ENCODE results near the gene NUDT22.
A peak's percentile ranks its signal among the peaks of the same experiment; 100 is the strongest.

The NUDT22 gene

DNA sequence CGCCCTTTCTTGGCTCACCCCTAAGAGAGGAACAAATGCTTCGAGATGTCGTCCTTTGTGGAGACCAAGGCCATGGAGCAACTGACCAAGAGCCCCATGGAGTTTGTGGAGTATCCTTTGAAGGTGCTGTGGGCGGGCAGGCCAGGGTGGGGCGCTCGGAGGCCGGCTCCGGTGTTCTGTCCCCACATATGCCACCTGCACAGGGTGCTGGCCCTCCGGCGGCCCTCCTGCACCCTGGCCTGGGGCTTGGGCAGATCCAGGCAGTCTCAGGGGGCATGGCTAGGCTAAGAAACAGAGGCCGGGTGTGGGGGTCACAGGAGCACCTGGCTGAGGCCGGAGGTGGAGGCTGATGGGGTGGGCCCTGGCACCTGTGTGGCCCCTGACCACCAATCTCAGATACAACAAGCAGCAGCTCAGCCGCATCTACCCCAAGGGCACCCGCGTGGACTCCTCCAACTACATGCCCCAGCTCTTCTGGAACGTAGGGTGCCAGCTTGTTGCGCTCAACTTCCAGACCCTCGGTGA, 35.5 kb downstream of the NUDT22 start:
- peaks cover 72% of the 10 kb centered on the region for H3K36me3 ChIP-seq (ENCODE audit: control insufficient read depth, insufficient read depth, low read length, severe bottlenecking)

DNA sequence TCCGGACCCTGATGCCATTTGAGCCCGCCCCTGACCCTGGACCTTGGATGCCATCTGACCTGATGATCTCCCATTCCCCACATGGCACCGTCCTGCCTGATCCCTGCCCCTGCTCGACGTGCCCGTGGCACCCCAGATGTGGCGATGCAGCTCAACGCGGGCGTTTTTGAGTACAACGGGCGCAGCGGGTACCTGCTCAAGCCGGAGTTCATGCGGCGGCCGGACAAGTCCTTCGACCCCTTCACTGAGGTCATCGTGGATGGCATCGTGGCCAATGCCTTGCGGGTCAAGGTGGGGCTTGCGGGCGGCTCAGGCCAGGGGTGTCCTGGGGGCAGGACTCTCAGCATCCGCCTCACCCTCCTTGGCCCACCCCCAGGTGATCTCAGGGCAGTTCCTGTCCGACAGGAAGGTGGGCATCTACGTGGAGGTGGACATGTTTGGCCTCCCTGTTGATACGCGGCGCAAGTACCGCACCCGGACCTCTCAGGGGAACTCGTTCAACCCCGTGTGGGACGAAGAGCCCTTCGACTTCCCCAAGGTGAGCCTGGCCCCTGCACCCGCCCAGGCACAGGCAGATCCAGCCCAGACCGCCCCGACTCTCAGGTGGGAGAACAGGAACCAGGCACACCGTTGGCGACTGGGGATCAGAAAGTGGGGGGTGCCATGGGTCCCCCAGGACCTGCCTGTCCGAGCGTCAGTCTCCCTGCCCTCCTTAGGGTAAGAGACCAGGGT, 36.4 kb downstream of the NUDT22 start:
- DNase-seq (ENCODE audit: low read depth) = no peak
- Histone ChIP-seq H3K36me3 (ENCODE audit: control insufficient read depth, insufficient read depth, low read length, severe bottlenecking) (peaks cover 70% of the 10 kb centered on the region), H3K27me3 (replicated peaks; ENCODE audit: control insufficient read depth, insufficient read depth, low read length) (no peaks in the 10 kb centered on the region), H3K9me3 (ENCODE audit: control insufficient read depth, low read length) (no peaks in the 10 kb centered on the region), H3K9ac (ENCODE audit: low read length) (peak overlapping the region; percentile 46), H3K4me3 (ENCODE audit: low read length) (no peak overlapping the region), H3K4me1 (ENCODE audit: control insufficient read depth, insufficient read depth, low read length) (peaks cover 4% of the 10 kb centered on the region)

More for the DNA sequence above, 35.5 kb downstream of the NUDT22 start:
- no peaks in the 10 kb centered on the region for H3K4me1 ChIP-seq (ENCODE audit: control insufficient read depth, insufficient read depth, low read length)
- no peak overlapping the region for H3K9ac ChIP-seq (ENCODE audit: low read length)
- no peak overlapping the region for H3K4me3 ChIP-seq (ENCODE audit: low read length)
- no peaks in the 10 kb centered on the region for H3K9me3 ChIP-seq (ENCODE audit: control insufficient read depth, low read length)
- no peak for DNase-seq (ENCODE audit: low read depth)
- H3K27me3 ChIP-seq (replicated peaks; ENCODE audit: control insufficient read depth, insufficient read depth, low read length) = no peaks in the 10 kb centered on the region

DNA sequence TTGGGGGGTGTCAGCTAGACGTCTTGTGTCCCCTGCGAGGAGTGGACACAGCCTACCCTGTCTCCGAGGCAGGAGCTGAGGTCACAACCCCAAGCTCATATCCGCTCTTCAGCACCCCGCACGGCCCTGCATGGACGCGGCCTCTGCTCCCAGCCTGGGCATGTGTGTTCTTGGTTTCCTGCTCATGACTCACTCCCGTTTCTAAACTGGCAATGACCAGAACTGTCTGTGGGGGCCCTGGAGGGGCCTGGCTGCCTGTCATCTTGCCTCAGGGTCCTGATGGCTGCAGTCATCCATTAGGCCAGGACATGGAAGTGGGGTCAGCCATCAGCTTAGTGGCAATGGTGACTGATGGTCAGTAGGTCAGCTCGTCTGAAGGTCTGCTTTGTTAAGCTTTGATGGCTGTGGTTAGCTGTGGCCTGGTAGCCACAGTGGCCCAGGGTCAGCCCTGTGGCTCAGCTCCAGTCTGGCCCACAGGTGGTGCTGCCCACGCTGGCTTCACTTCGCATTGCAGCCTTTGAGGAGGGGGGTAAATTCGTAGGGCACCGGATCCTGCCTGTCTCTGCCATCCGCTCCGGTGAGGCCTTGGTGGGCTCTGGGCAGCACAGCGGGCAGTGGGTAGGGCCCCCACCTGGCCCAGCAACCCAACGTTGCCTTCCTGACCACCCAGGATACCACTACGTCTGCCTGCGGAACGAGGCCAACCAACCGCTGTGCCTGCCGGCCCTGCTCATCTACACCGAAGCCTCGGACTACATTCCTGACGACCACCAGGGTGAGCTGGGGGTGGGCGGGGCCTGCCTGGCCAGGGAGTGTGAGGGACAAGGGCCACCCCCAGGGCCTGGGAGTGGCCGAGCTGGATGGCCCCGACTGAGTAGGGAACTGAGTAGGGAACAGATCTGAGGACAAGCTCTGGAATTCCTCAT, 37.2 kb downstream of the NUDT22 start:
- Histone ChIP-seq H3K36me3 (ENCODE audit: control insufficient read depth, insufficient read depth, low read length, severe bottlenecking) (peaks cover 63% of the 10 kb centered on the region), H3K9me3 (ENCODE audit: control insufficient read depth, low read length) (no peaks in the 10 kb centered on the region), H3K4me1 (ENCODE audit: control insufficient read depth, insufficient read depth, low read length) (peaks cover 12% of the 10 kb centered on the region), H3K9ac (ENCODE audit: low read length) (peak overlapping the region; percentile 46), H3K27me3 (replicated peaks; ENCODE audit: control insufficient read depth, insufficient read depth, low read length) (no peaks in the 10 kb centered on the region), H3K4me3 (ENCODE audit: low read length) (no peak overlapping the region)
- DNase-seq (ENCODE audit: low read depth) = no peak

DNA sequence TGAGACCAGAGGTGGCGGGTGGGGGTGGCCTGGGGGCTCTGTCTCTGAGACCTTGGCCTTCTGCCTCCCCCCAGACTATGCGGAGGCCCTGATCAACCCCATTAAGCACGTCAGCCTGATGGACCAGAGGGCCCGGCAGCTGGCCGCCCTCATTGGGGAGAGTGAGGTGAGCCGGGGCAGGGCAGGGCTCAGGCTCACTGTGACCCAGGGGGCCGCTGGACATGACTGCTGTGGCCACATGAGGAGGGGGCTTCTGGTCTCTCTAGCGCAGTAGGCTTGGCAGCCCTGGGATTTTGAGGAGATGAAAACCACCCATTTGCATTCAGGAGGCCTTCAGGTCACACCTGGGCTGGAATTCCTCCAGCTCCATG, 37.9 kb downstream of the NUDT22 start:
- Histone ChIP-seq H3K9me3 (ENCODE audit: control insufficient read depth, low read length) (no peaks in the 10 kb centered on the region), H3K9ac (ENCODE audit: low read length) (no peak overlapping the region), H3K27me3 (replicated peaks; ENCODE audit: control insufficient read depth, insufficient read depth, low read length) (no peaks in the 10 kb centered on the region), H3K36me3 (ENCODE audit: control insufficient read depth, insufficient read depth, low read length, severe bottlenecking) (peaks cover 57% of the 10 kb centered on the region), H3K4me1 (ENCODE audit: control insufficient read depth, insufficient read depth, low read length) (peaks cover 19% of the 10 kb centered on the region), H3K4me3 (ENCODE audit: low read length) (no peak overlapping the region)
- DNase-seq (ENCODE audit: low read depth) = no peak

DNA sequence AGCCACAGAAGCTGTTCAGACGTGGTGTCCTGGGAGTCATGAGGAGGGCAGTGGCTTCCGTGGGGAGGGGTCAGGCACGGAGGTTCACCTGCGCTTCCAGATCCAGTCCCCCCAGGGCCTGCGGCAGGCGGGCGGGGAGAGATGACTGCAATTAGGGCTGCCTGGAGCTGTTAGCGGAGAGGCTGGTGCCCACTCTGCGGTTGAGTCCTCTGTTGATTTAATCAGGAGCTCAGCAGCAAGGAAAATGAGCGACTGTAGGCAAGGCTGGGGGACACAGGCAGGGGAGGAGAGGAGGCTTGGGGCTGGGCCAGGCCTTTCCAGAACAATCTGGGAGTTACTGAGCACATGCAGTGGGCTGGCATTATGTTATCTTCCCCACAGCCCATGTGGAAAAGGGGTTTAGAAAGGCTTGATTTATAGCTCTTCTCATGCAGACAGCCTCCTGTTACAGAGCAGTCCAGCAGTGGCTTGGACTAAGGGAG, 38.3 kb downstream of the NUDT22 start:
- Histone ChIP-seq H3K27me3 (replicated peaks; ENCODE audit: control insufficient read depth, insufficient read depth, low read length) (no peaks in the 10 kb centered on the region), H3K4me3 (ENCODE audit: low read length) (no peak overlapping the region), H3K4me1 (ENCODE audit: control insufficient read depth, insufficient read depth, low read length) (peaks cover 21% of the 10 kb centered on the region), H3K9ac (ENCODE audit: low read length) (no peak overlapping the region), H3K9me3 (ENCODE audit: control insufficient read depth, low read length) (no peaks in the 10 kb centered on the region), H3K36me3 (ENCODE audit: control insufficient read depth, insufficient read depth, low read length, severe bottlenecking) (peaks cover 52% of the 10 kb centered on the region)
- DNase-seq (ENCODE audit: low read depth) = no peak

DNA sequence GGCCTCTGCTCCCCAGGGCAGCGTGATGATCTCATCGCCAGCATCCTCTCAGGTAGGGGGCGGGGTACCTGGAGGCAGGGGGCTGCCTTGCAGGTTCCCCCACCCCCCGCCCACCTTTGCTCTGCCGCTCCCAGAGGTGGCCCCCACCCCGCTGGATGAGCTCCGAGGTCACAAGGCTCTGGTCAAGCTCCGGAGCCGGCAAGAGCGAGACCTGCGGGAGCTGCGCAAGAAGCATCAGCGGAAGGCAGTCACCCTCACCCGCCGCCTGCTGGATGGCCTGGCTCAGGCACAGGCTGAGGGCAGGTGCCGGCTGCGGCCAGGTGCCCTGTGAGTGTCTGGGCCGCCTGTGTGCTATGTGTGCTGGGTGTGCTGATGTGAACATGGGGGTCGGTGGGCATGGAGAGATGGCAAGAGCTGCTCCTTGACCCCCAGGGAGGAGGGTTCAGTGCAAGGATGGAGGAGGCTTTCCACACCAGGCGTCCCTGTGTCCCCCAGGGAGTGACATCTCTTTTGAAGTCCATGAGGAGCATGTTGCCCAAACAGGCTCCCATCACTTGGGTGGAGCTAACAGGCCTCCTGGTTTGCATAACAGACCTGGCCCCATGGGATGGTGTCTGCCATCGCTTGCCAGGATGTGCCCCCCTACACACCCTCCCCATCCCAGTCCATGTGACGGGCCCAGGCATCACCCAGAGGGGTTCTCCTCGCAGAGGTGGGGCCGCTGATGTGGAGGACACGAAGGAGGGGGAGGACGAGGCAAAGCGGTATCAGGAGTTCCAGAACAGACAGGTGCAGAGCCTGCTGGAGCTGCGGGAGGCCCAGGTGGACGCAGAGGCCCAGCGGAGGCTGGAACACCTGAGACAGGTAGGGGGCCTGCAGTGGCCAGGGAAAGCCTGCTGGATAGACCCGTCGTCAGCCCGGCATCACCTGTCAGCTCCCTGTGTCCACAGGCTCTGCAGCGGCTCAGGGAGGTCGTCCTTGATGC, 39.4 kb downstream of the NUDT22 start:
- Histone ChIP-seq H3K36me3 (ENCODE audit: control insufficient read depth, insufficient read depth, low read length, severe bottlenecking) (peaks cover 44% of the 10 kb centered on the region), H3K4me3 (ENCODE audit: low read length) (no peak overlapping the region), H3K27me3 (replicated peaks; ENCODE audit: control insufficient read depth, insufficient read depth, low read length) (no peaks in the 10 kb centered on the region), H3K4me1 (ENCODE audit: control insufficient read depth, insufficient read depth, low read length) (peaks cover 21% of the 10 kb centered on the region), H3K9me3 (ENCODE audit: control insufficient read depth, low read length) (no peaks in the 10 kb centered on the region), H3K9ac (ENCODE audit: low read length) (no peak overlapping the region)
- DNase-seq (ENCODE audit: low read depth) = no peak

DNA sequence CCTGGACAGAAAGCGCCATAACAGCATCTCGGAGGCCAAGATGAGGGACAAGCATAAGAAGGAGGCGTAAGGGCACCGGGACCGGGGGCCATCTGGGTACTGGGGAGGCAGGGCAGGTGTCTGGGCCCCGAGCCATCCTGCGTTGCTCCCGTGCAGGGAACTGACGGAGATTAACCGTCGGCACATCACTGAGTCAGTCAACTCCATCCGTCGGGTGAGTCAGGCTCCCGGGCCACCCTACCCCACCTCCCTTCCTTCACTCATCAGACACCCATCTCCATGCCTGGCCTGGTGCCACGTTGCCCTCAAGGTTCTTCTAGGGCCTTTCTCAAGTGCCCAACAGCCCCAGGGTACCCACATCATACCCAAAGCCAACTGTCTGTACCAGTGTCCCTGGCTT, 40.3 kb downstream of the NUDT22 start:
- Histone ChIP-seq H3K4me3 (ENCODE audit: low read length) (no peak overlapping the region), H3K4me1 (ENCODE audit: control insufficient read depth, insufficient read depth, low read length) (peaks cover 21% of the 10 kb centered on the region), H3K36me3 (ENCODE audit: control insufficient read depth, insufficient read depth, low read length, severe bottlenecking) (peaks cover 42% of the 10 kb centered on the region)

DNA sequence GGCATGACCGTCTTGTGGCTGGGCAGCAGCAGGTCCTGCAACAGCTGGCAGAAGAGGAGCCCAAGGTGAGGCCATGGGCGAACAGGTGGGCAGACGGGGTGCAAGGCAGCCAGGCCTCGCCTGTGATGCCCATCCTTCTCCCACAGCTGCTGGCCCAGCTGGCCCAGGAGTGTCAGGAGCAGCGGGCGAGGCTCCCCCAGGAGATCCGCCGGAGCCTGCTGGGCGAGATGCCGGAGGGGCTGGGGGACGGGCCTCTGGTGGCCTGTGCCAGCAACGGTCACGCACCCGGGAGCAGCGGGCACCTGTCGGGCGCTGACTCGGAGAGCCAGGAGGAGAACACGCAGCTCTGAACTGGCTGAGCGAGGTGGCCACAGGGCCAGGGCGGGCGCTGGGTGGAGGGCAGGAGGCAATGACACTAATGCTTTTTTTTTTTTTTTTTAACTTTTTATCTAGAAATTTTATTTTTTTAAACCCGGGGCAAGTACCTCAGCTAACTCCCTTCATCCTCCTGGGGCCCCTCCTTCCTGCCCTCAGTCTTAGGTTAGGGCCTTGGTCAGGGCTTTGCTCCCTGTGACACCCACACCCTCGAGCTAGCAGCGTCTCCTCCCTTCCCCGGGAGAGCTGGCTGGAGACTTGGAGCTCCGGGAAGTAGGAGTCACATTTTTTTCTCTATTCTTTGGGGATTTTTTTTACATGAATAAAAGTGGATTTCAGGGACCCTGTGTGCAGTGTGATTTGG, 41.3 kb downstream of the NUDT22 start:
- DNase-seq (ENCODE audit: low read depth) = no peak
- H3K9ac ChIP-seq (ENCODE audit: low read length) = peak overlapping the region; percentile 99
- peaks cover 32% of the 10 kb centered on the region for H3K36me3 ChIP-seq (ENCODE audit: control insufficient read depth, insufficient read depth, low read length, severe bottlenecking)
- H3K4me3 ChIP-seq (ENCODE audit: low read length) = no peak overlapping the region
- H3K4me1 ChIP-seq (ENCODE audit: control insufficient read depth, insufficient read depth, low read length) = peaks cover 29% of the 10 kb centered on the region
- H3K9me3 ChIP-seq (ENCODE audit: control insufficient read depth, low read length) = no peaks in the 10 kb centered on the region
- no peaks in the 10 kb centered on the region for H3K27me3 ChIP-seq (replicated peaks; ENCODE audit: control insufficient read depth, insufficient read depth, low read length)

More for the DNA sequence above, 40.3 kb downstream of the NUDT22 start:
- DNase-seq (ENCODE audit: low read depth) = no peak
- no peaks in the 10 kb centered on the region for H3K27me3 ChIP-seq (replicated peaks; ENCODE audit: control insufficient read depth, insufficient read depth, low read length)
- H3K9me3 ChIP-seq (ENCODE audit: control insufficient read depth, low read length) = no peaks in the 10 kb centered on the region
- H3K9ac ChIP-seq (ENCODE audit: low read length) = no peak overlapping the region

DNA sequence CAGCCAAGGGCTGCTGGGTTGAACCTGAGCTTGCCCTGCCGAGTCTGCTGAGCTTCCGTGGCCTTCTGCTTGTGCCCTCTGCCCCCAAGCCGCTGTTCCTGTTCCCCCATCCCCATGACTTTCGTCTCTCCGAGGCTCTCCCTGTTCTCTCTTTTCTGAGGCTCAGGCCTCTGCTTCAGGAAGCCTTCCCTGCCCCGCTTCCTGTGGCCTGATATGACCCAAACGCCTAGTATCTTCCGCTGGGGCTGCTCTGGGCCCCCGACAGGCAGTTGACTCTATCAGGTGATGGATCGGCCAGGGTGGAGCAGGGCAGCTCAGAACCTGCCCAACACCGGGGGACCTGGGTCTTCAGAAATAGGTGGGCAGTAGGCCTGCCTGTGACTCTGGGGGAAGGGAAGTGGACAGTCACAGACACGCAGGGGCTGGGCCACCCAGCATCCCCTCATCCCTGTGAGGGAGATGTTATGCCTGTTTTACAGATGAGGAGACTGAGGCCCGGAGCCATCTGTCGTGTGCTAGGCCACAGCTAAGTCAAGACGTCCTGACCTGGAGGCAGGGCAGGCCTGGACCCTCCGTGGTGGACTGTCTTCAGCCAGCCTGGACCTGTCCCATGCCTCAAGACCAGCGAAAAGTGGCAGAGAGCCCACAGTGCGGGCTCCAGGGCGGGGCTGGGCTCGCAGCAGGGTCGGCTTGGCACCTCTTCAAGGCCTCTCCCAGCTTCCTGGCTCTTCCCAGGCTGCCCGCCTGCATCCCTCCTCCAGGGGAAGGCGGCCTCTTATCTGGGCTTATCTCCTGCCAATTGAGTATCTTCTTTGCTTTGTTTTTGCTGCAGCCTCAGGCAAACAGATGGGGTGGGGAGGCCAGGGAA, 42.2 kb downstream of the NUDT22 start:
- DNase-seq (ENCODE audit: low read depth) = peak; percentile 39

More for the DNA sequence above, 42.2 kb downstream of the NUDT22 start:
- peaks cover 23% of the 10 kb centered on the region for H3K36me3 ChIP-seq (ENCODE audit: control insufficient read depth, insufficient read depth, low read length, severe bottlenecking)
- peak overlapping the region; percentile 89 for H3K4me3 ChIP-seq (ENCODE audit: low read length)
- H3K27me3 ChIP-seq (replicated peaks; ENCODE audit: control insufficient read depth, insufficient read depth, low read length) = no peaks in the 10 kb centered on the region
- H3K9me3 ChIP-seq (ENCODE audit: control insufficient read depth, low read length) = no peaks in the 10 kb centered on the region
- peak overlapping the region; percentile 99 for H3K9ac ChIP-seq (ENCODE audit: low read length)
- peaks cover 31% of the 10 kb centered on the region for H3K4me1 ChIP-seq (ENCODE audit: control insufficient read depth, insufficient read depth, low read length)
